Duodenal mucosa (tissue), 2 donors: ENCODE results near the gene ZNF385D.

Experiments used
- H3K27ac ChIP-seq: one replicate; pipeline ENCODE4 v1.7.0; 2013; ENCODE audit warnings: low read depth, low read length
- H3K27me3 ChIP-seq, 2 donors: one replicate each; pipeline ENCODE4 v1.7.0; 2013; ENCODE audit warnings: low read length in 2 of 2, control low read depth in 1 of 2; ENCODE audit not compliant: insufficient read depth in 2 of 2, control insufficient read depth in 1 of 2
- H3K36me3 ChIP-seq, 2 donors: one replicate each; pipeline ENCODE4 v1.7.0; 2013; ENCODE audit warnings: low read length in 2 of 2, control low read depth in 1 of 2; ENCODE audit not compliant: insufficient read depth in 2 of 2, control insufficient read depth in 1 of 2
- H3K4me1 ChIP-seq, 2 donors: one replicate each; pipeline ENCODE4 v1.7.0; 2013; ENCODE audit warnings: low read length in 2 of 2, control low read depth in 1 of 2; ENCODE audit not compliant: insufficient read depth in 2 of 2, control insufficient read depth in 1 of 2
- H3K4me3 ChIP-seq, 2 donors: one replicate each; pipeline ENCODE4 v1.7.0; 2013; ENCODE audit warnings: low read length in 2 of 2, low read depth in 1 of 2
- H3K9ac ChIP-seq, 2 donors: one replicate each; pipeline ENCODE4 v1.7.0; 2013; ENCODE audit warnings: low read length in 2 of 2, low read depth in 1 of 2
- H3K9me3 ChIP-seq, 2 donors: one replicate each; pipeline ENCODE4 v1.7.0; 2013; ENCODE audit warnings: low read length in 2 of 2, control low read depth in 1 of 2; ENCODE audit not compliant: control insufficient read depth in 1 of 2

ZNF385D gene

DNA sequence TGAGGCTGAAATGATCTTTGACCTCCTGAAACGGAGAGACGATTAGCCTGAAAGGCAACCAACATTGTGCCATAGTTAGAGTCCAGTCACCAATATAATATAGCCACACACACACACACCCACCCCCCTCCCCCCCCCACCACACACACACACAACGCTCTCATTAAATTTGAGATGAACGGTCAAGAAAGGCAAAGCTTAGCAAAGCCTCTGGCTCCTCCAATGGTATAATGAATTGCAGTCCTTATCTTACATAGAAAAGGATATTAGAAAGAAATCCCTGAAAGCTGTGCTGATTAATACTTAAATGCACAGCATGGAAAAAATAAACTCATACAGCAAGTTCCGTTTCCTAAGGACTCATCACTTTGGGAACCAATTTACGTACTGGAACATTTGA is 876 bp upstream of the ZNF385D start:
- Histone ChIP-seq H3K4me3 (no peak overlapping the region), H3K27ac (no peak overlapping the region), H3K4me1 (no peaks in the 10 kb centered on the region), H3K9me3 (peaks cover 0 to 2% of the 10 kb centered on the region in 2 donors), H3K9ac (no peak overlapping the region), H3K27me3 (peaks cover 0 to 6% of the 10 kb centered on the region in 2 donors), H3K36me3 (no peaks in the 10 kb centered on the region)

DNA sequence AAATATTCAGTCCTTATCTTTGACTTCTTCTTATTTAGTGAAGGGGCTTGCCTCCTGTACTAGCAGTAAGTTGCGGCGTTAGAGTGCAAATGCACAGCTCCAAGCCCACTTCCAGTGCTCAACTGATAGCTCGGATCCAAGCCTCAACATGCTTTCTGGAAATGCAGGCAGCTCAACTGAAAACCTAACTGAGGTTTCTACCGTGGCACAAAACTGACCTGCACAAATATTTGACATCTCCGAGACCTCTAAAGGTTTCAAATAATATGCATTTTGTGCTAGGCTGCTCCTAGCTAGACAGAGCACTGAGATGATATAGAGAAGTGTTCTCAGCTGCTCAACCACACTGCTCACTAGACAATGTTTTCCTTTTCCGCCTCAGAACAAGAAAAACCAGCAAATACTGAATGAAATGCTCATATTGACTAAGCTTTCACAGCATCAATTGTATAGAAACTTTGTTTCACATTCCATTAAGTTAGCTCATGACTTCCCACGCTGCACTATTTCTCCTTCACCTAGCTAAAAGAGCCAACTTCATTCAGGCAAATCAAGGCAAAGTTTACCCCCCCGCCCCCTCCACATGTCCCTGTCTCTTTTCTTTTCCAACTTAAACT is 822 bp downstream of the ZNF385D start:
- H3K9me3 ChIP-seq: peaks cover 0 to 2% of the 10 kb centered on the region in 2 donors
- no peak overlapping the region for H3K9ac ChIP-seq
- H3K4me3 ChIP-seq: no peak overlapping the region
- H3K4me1 ChIP-seq: no peaks in the 10 kb centered on the region
- H3K36me3 ChIP-seq: no peaks in the 10 kb centered on the region
- peaks cover 0 to 6% of the 10 kb centered on the region in 2 donors for H3K27me3 ChIP-seq
- H3K27ac ChIP-seq: no peak overlapping the region

DNA sequence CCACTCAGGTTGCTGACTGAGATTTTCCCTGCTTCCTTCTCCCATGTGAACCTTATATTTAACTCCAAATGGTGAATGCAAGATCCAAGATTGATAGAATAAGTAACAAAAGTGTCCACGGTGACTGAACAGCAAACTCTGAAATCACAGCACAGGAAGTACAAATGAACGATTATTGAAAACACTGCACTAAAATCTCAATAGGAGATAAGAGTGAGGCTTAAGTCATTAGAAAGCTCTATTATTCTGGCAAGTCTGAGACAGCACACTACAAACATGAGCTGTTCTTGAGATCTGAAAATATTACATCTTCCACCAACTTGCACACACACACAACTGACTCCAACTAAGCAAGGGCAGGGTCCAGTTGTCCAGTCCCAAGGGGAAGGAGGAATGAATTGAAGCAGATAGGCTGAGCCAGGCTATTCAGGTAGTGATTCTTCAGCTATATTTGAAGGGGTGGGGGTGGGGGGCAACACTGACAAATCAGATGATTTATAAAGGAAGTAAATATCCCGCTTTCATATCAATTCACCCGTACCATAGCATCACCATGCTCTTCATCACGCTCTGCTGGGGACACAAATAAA is 2.9 kb downstream of the ZNF385D start:
- H3K27ac ChIP-seq: no peak overlapping the region
- peaks cover 2 to 5% of the 10 kb centered on the region in 2 donors for H3K9me3 ChIP-seq
- H3K4me1 ChIP-seq: no peaks in the 10 kb centered on the region
- H3K9ac ChIP-seq: no peak overlapping the region
- H3K4me3 ChIP-seq: no peak overlapping the region
- no peaks in the 10 kb centered on the region for H3K36me3 ChIP-seq
- H3K27me3 ChIP-seq: peaks cover 0 to 6% of the 10 kb centered on the region in 2 donors

DNA sequence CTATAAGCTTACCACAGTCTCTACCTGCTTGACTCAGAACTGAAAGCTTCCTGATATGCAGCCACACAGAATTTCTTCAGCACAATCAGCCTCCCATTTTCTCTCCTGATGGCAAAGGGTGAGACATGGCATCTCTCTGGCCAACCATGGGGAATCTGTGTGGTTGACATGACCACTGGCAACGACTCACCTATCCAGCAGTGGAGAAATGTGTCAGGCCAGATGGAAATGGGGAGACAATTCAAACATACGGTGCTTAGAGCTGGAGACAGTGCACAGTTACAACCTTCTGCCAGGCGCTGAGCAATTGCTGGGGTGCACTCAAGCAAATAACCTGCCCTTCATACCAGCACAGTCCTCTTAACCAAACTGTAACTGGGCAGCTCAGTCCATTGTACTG is 3.6 kb downstream of the ZNF385D start:
- H3K4me1 ChIP-seq: no peaks in the 10 kb centered on the region
- H3K36me3 ChIP-seq: no peaks in the 10 kb centered on the region
- peaks cover 4 to 5% of the 10 kb centered on the region in 2 donors for H3K9me3 ChIP-seq
- H3K27me3 ChIP-seq: peaks cover 0 to 6% of the 10 kb centered on the region in 2 donors
- H3K9ac ChIP-seq: no peak overlapping the region
- H3K4me3 ChIP-seq: no peak overlapping the region
- H3K27ac ChIP-seq: no peak overlapping the region

DNA sequence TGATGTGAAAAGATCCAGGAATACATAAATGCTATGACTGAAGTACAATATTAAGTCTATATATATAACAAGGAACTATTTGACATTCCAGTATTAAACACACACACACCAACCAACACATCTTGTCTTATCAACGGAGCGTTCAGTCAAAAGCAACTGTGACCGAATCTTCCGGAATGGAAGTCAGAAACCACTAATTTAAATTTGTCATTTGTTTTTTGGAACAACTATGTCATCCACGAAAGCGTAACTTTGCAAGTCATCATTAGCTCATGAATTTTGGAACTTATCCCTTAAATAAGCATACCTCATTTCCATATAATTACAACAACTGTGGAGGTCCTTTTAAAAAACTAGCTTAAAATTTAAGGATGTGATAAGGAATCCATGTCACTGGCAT is 5.0 kb downstream of the ZNF385D start:
- H3K4me3 ChIP-seq: no peak overlapping the region
- H3K9ac ChIP-seq: no peak overlapping the region
- H3K4me1 ChIP-seq: no peaks in the 10 kb centered on the region
- no peak overlapping the region for H3K27ac ChIP-seq
- peaks cover 0 to 6% of the 10 kb centered on the region in 2 donors for H3K27me3 ChIP-seq
- no peaks in the 10 kb centered on the region for H3K36me3 ChIP-seq
- peaks cover 4 to 5% of the 10 kb centered on the region in 2 donors for H3K9me3 ChIP-seq

DNA sequence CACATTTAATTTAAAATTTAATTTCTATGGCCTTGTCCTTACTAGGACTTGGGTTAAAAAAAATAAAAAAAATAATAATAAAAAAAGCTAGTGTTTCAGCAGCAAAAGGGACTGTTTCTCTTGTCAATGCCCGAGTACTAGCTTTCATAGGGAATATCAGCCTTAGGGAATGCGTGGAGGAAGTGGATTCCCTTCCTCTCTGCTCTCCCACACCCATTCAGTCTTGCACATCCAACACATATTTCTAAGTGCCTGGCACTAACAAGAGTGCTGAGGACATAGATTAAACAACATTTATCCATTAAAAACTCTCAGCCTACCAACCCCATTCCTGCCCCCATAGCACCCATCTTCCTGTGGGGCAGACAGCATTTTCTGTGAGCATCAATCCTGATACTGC is 6.2 kb downstream of the ZNF385D start:
- H3K4me1 ChIP-seq: no peaks in the 10 kb centered on the region
- H3K4me3 ChIP-seq: no peak overlapping the region
- H3K27ac ChIP-seq: no peak overlapping the region
- peaks cover 4 to 5% of the 10 kb centered on the region in 2 donors for H3K9me3 ChIP-seq
- H3K27me3 ChIP-seq: peaks cover 0 to 6% of the 10 kb centered on the region in 2 donors
- H3K9ac ChIP-seq: no peak overlapping the region
- no peaks in the 10 kb centered on the region for H3K36me3 ChIP-seq

DNA sequence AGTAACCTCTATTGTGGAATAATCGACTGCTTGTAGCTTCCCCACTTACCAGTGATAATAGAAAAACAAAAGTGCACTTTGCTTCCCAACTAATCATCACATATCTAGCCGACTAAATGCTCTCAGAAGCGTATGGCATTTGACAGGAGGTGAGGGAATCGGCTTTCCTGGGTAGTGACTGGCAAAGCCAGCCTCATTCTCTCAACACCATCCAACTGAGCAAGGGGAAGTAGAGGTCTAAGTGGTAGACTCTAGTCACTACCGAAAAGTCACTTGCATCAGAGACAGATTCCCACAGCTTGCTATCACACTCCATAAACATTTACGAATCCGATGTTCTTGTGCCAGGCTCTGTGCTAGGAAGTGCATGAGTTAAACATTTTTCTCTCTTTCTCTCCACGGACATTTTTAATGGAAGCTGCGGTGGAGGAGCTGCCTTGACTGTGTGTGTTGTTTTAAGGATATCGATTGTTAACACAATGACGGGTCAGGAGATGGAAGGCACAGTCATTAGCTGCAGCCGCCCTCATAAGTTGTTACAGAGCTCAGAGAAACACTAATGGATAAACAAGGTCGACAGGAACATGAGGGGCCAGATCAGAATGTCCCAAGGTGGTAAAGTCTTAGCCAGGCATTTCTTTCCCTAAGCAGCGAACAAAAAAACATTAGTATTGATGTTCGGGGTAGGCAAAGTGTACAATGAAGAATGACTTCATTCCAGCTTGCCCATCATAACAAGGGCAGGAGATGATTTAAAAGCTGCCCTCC is 11.9 kb downstream of the ZNF385D start:
- no peaks in the 10 kb centered on the region for H3K4me1 ChIP-seq

DNA sequence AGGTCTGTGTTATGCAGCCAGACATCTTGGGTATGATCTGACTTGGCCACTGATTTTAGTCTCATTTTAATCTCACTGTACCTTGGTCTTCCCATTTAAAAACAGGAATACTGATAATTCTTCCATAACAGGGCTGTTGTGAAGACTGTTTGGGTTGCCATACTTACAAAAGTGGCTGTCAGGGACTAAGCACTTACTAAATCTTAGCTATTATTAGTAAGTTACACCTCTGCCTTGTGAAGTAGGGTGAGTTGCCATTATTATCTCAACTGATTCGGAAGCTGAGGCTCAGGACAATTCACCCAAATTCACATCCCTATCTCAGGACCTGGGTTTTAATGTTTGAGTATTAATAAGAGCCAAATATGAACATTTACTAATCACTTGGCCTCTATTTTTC is 12.7 kb downstream of the ZNF385D start:
- H3K4me3 ChIP-seq: no peak overlapping the region
- no peak overlapping the region for H3K27ac ChIP-seq
- no peaks in the 10 kb centered on the region for H3K36me3 ChIP-seq
- no peaks in the 10 kb centered on the region for H3K4me1 ChIP-seq
- peaks cover 4% of the 10 kb centered on the region in 2 donors for H3K9me3 ChIP-seq
- H3K9ac ChIP-seq: no peak overlapping the region
- H3K27me3 ChIP-seq: no peaks in the 10 kb centered on the region

More for the DNA sequence above, 11.9 kb downstream of the ZNF385D start:
- no peak overlapping the region for H3K4me3 ChIP-seq
- no peaks in the 10 kb centered on the region for H3K36me3 ChIP-seq
- no peak overlapping the region for H3K9ac ChIP-seq
- peaks cover 4 to 5% of the 10 kb centered on the region in 2 donors for H3K9me3 ChIP-seq
- H3K27ac ChIP-seq: no peak overlapping the region
- no peaks in the 10 kb centered on the region for H3K27me3 ChIP-seq

DNA sequence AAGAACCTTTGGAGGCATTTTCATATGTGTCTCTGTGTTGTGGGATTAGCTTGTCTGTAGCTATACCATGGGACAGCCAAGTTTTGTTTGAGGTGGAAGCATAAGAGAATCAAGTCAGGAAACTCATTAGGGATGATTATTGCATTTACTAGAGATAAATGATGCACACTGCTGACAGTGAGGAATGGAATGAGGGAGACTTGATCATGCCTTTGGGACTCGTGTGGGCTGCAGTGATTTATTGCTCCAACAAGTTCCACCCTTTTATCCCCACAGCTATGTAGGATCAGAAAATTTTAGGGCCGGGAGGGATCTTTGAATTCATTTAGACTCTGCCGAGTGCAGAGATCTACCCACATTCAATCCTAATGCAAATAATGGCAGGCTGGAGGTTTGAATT is 16.3 kb downstream of the ZNF385D start:
- Histone ChIP-seq H3K27me3 (no peaks in the 10 kb centered on the region), H3K9me3 (peaks cover 0 to 3% of the 10 kb centered on the region in 2 donors), H3K9ac (no peak overlapping the region), H3K4me3 (no peak overlapping the region), H3K4me1 (no peaks in the 10 kb centered on the region), H3K27ac (no peak overlapping the region), H3K36me3 (no peaks in the 10 kb centered on the region)

DNA sequence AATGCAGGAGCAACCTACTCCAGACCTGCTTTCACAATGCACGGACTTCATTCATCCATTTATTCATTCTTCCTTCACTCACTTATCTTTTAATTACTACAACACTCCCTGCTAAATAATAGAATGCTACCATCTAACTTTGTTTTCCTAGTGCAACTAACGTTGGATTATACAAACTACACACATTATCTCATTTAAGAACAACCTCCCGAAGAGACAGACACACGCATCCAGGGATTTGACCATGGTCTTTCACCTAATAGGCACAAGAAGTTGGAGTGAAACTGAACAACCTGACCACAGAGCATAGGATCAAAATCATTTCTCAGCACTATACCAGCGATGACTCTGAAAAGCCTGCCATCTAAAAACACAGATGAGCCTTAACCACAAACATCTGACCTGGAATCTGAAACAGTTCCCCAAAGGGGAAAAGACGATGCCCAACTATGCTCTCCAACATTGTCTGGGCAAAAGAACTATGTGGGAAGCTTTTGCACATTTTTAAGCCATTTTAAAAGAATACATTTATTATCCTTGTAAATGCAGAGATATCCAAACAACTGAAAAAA is 21.0 kb downstream of the ZNF385D start:
- H3K9ac ChIP-seq: no peak overlapping the region
- no peak overlapping the region for H3K4me3 ChIP-seq
- H3K36me3 ChIP-seq: no peaks in the 10 kb centered on the region
- H3K4me1 ChIP-seq: no peaks in the 10 kb centered on the region
- no peaks in the 10 kb centered on the region for H3K27me3 ChIP-seq
- no peak overlapping the region for H3K27ac ChIP-seq
- H3K9me3 ChIP-seq: no peaks in the 10 kb centered on the region
